Fibroblast of the aortic adventitia (primary cell): Measurements from ENCODE around the gene CASP6. TPM values are rescaled to one million over a fixed set of nuclear protein-coding genes. Genes with fewer than 3 reads are reported as not detected.

Experiments used
- DNase-seq: peaks from one replicate; pipeline ENCODE4 v3.0.0-alpha.2; 2010; ENCODE audit warnings: low read depth
- H3K4me3 ChIP-seq: 2 replicates; pipeline ENCODE4 v1.5.1; 2011; ENCODE audit warnings: low read depth, mild to moderate bottlenecking, control low read depth, low read length, moderate library complexity
- total RNA-seq: library from RNA; depleted of rRNA; stranded (reverse); fragments of >200 nt; gene quantifications from 2 replicates; pipeline ENCODE4 v1.2.3, GENCODE V29; 2012; ENCODE audit warnings: low replicate concordance
- TF ChIP-seq, protein P1 (sequence below): IDR thresholded peaks from 2 replicates; pipeline ENCODE4 v1.5.1; 2011; ENCODE audit warnings: mild to moderate bottlenecking, low read length, control low read depth, inconsistent platforms; ENCODE audit not compliant: insufficient read depth

The CASP6 gene
- total RNA-seq, 1 donor: 20.4 TPM

DNA sequence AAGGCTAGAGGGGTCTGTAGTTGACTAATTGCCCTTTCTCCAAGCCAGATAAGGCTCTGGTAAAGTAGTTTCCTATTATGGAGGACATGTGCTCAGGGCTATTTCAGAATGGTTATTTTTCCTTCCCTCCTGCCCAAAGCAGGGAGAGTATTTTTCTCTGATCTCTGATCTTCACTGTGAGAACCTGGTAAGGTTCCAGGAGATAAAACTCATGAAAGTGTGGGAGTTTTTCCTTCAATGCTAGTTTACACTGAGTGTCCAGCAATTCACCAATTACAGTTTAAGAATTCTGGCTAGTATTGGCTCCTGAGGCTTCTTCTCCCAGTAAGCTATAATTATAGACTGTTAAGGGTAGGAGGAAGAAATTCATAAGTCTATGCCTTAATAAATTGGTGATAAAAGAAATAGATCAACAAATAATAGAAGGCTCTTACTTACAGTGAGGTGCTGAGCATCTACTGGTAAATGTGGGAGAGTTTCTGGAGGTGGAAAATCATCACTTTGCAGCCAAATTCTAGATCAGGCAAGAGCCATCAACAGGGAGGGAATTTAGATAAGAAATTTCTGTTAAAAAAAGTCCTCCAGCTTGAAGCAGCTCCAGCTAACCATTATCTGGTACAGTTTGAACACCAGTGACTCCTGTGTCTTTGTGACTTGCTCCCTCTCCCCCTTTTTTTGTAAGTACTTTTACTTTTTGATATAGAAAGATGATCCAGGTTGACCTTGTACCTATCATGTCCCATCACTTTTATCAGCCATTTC, 30.9 kb downstream of the CASP6 start:
- TF ChIP-seq, protein P1, sequence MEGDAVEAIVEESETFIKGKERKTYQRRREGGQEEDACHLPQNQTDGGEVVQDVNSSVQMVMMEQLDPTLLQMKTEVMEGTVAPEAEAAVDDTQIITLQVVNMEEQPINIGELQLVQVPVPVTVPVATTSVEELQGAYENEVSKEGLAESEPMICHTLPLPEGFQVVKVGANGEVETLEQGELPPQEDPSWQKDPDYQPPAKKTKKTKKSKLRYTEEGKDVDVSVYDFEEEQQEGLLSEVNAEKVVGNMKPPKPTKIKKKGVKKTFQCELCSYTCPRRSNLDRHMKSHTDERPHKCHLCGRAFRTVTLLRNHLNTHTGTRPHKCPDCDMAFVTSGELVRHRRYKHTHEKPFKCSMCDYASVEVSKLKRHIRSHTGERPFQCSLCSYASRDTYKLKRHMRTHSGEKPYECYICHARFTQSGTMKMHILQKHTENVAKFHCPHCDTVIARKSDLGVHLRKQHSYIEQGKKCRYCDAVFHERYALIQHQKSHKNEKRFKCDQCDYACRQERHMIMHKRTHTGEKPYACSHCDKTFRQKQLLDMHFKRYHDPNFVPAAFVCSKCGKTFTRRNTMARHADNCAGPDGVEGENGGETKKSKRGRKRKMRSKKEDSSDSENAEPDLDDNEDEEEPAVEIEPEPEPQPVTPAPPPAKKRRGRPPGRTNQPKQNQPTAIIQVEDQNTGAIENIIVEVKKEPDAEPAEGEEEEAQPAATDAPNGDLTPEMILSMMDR: no peak
- H3K4me3 ChIP-seq: no peak overlapping the region
- DNase-seq: no peak

DNA sequence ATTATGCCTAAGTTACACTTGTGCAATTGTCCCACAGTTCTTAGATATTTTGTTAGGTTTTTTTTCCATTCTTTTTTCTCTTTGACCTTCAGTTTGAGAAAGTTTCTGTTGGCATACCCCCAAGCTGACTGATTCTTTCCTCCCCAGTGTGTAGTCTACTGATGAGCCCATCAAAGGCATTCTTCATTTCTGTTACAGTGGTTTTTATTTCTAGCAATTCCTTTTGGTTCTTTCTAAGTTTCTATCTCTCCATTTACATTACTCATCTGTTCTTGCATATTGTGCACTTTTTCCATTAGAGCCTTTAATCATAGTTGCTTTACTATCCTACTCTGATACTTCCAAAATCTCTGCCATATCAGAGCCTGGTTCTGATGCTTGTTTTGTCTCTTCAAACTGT, 31.9 kb downstream of the CASP6 start:
- DNase-seq: no peak
- TF ChIP-seq, protein P1: no peak
- no peak overlapping the region for H3K4me3 ChIP-seq

DNA sequence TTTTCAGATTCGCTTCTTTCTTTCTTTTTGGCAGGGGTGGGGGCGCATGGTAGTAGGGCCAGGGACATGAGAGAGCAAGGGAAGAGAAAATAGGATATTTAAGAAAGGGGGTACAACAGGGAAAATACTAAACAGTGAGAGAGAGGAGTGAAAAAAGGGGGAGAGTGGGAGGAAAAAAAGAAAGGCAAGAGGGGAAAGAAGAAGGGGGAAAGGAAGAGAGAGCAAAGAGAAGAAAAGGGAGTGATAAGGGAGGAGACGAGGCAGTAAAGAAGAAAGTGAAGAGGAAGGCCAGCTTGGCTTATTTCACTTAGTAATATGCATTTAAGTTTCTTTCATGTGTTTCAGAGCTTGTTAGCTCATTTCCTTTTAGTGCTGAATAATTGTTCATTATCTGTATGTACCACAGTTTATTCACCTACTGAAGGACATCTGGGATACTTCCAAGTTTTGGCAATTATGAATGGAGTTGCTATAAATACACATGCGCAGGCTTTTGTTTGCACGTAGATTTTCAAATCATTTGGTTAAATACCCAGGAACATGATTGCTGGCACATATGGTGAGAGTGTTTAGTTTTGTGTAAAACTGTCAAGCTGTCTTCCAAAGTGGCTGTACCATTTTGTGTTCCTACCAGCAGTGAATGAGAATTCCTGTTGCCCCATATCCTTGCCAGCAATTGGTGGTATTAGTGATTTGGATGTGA, 37.3 kb downstream of the CASP6 start:
- TF ChIP-seq, protein P1: no peak
- no peak overlapping the region for H3K4me3 ChIP-seq
- no peak for DNase-seq

DNA sequence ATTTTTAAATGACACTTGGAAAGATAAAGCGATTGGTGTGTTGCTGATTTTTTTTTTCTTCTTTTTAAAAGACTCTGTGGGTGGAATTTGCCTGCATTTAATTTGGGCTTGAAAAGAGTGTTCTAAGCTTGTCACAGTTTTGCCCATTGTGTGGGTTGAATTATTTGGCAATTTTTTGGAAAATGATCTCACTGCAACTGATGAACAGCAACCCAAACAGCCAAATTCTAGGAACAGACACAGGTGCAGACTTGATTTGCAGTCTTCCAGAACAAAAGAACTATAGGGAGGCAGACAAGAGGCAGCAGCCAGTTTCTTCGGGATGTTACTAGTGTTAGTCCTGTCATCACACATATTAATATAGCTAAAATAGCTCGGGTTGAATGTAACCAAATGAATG, 40.5 kb downstream of the CASP6 start:
- DNase-seq: no peak
- H3K4me3 ChIP-seq: no peak overlapping the region
- TF ChIP-seq, protein P1: no peak

DNA sequence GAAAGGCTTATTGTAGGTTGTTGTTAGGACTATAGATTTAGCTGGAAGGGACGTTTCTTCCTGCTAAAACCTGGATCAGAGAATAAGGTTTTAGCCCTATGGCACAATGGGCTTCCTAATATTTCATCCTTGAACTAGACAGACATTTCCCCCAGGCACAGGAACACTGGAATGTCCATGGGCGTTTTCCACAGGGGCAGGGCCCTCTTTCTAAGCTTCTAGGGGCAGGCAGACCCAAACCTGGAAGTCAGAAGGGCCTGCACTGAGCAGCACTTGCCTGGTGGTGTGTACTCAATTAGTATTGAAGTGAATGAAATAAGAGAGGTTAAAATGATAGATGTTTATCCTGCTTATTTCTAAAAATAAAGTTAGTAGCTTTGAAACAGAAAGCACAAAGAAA, 41.1 kb downstream of the CASP6 start:
- no peak overlapping the region for H3K4me3 ChIP-seq
- TF ChIP-seq, protein P1: no peak
- DNase-seq: no peak

DNA sequence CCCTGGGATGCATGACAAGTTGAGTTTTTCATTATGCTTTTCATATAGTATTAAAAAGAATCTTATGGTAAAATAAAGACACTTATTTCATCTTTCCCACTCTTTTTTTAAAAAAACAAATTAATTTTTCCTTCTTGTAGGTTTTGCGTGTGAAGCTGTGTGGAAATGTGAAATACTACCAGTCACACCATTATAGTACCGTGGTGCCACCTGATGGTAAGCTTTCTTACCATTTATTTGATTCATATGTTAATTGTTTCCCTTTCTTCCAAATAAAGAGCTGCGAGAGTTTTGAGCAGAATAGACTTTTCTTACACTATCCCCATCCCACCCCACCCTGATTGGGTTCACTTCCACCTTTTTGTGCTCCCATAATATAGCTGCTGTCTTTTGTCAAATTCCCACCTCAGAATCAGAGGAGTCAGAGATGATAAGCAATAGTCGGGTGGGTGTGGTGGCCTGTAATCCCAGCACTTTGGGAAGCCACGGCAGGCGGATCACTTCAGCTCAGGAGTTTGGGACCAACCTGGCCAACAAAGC, 44.3 kb downstream of the CASP6 start:
- TF ChIP-seq, protein P1: no peak
- DNase-seq: peak; percentile 40
- no peak overlapping the region for H3K4me3 ChIP-seq
